Gastroesophageal sphincter (tissue), 4 donors: Measurements from ENCODE around the gene NR2E3. TPM values are rescaled to one million over a fixed set of nuclear protein-coding genes. Genes with fewer than 3 reads are reported as not detected.

Source experiments
- ATAC-seq: fragments of 150-250 bp; one replicate; pipeline ENCODE4 v1.9.1; 2016; ENCODE audit warnings: mild to moderate bottlenecking, moderate library complexity
- H3K27ac ChIP-seq, 4 donors: fragments of 200-600 bp; sonication (generic) in 3 of 4; 1 replicate in 3 of 4; 2 replicates in 1 of 4; pipeline ENCODE4 v1.5.1; 2016 to 2019
- H3K27me3 ChIP-seq: fragments of 200-600 bp; sonication (generic); one replicate; pipeline ENCODE4 v1.5.1; 2019
- H3K36me3 ChIP-seq, 2 donors: fragments of 200-600 bp; sonication (generic); one replicate each; pipeline ENCODE4 v1.5.1; 2019; ENCODE audit warnings: control low read depth in 1 of 2
- H3K4me1 ChIP-seq, 3 donors: fragments of 200-600 bp; sonication (generic); 1 replicate in 2 of 3; 2 replicates in 1 of 3; pipeline ENCODE4 v1.5.1; 2016 to 2019; ENCODE audit warnings: control low read depth in 2 of 3
- H3K4me3 ChIP-seq, 2 donors: fragments of 200-600 bp; sonication (generic); one replicate each; pipeline ENCODE4 v1.5.1; 2019; ENCODE audit warnings: mild to moderate bottlenecking in 1 of 2, moderate library complexity in 1 of 2
- H3K9me3 ChIP-seq, 3 donors: fragments of 200-600 bp; sonication (generic); one replicate each; pipeline ENCODE4 v1.5.1; 2017 to 2019; ENCODE audit warnings: control low read depth in 2 of 3
- EP300 ChIP-seq: sonication (generic); formaldehyde crosslinking; IDR thresholded peaks from one replicate; pipeline ENCODE4 v1.6.1; 2017; ENCODE audit warnings: antibody characterized with exemption, mild to moderate bottlenecking
- POLR2A ChIP-seq, 2 donors: fragments of 450-650 bp; IDR thresholded peaks; one replicate each; pipeline ENCODE4 v1.6.1; 2017; ENCODE audit warnings: antibody characterized with exemption in 2 of 2, mild to moderate bottlenecking in 2 of 2, moderate library complexity in 1 of 2
- POLR2AphosphoS5 ChIP-seq: sonication (generic); formaldehyde crosslinking; IDR thresholded peaks from one replicate; pipeline ENCODE4 v1.6.1; 2017; ENCODE audit warnings: antibody characterized with exemption
- WGBS, 2 donors: methylation state at CpG; one replicate each; pipeline ENCODE4 v1.1.5; 2018; ENCODE audit warnings: low coverage in 1 of 2; 5-methylcytosine and 5-hydroxymethylcytosine counted together
- total RNA-seq, 4 donors: library from RNA; depleted of rRNA; stranded (reverse); fragments of >200 nt; gene quantifications; one replicate each; pipeline ENCODE4 v1.1.0, GENCODE V29; 2016
- TF ChIP-seq, protein P1 (sequence below), 4 experiments: fragments of 200-600 bp in 2 of 4; fragments of 450-650 bp in 2 of 4; sonication (generic) in 1 of 4; IDR thresholded peaks; one replicate each; pipeline ENCODE4 v1.5.1; 2017 to 2019; ENCODE audit warnings: antibody characterized with exemption in 4 of 4, mild to moderate bottlenecking in 2 of 4, moderate library complexity in 2 of 4

Gene NR2E3
- not detected for total RNA-seq

DNA sequence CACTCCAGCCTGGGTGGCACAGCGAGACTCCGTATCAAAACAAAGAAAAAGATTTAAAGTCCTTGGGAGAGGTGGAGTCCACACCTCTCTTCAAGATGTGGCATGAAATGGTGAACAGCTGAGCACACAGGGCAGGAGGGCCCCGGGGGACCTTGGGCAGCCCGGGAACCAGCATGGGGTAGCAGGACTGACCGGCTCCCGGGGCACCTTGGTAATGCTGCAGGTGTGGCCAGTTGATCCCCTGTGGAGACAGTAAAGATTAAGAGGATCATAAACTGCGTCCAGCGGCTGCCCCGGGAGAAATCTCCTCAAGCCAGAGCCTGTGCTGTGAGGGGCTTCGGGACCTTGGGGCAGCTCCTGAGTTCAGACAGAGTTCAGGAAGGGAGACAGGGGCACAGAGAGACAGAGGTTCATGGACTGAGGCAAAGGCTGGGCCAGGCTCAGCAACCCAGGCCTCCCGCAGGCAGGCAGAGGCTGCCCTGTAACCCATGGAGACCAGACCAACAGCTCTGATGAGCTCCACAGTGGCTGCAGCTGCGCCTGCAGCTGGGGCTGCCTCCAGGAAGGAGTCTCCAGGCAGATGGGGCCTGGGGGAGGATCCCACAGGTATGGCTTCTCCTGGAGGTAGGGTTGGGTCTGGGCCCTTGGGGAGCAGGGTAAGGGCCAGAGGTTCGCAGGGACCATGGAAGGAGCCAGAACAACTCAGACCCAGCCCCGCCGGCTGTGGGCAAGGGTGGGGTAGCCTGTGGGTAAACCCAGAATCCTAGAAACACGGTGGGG is at the start of gene NR2E3:
NR2E3 (plus strand) TSS at position 299 of the 780 bp plus-strand sequence; CDS start at position 489, 190 bp downstream.
- Histone ChIP-seq H3K4me3 (no peak within 1 kb of the TSS), H3K27me3 (no peaks in the 10 kb centered on the region), H3K4me1 (peaks cover 0 to 6% (median 0%) of the 10 kb centered on the region in 3 donors), H3K9me3 (no peaks in the 10 kb centered on the region), H3K27ac (no peak within 1 kb of the TSS), H3K36me3 (no peaks in the 10 kb centered on the region)
- 74 to 90% methylated on average over 2 to 8 of the region's 16 CpGs for WGBS, 2 donors
- TF ChIP-seq POLR2A (IDR thresholded peaks at IDR 0.05) (no peak), EP300 (no peak), POLR2AphosphoS5 (no peak)
- TF ChIP-seq, protein P1, sequence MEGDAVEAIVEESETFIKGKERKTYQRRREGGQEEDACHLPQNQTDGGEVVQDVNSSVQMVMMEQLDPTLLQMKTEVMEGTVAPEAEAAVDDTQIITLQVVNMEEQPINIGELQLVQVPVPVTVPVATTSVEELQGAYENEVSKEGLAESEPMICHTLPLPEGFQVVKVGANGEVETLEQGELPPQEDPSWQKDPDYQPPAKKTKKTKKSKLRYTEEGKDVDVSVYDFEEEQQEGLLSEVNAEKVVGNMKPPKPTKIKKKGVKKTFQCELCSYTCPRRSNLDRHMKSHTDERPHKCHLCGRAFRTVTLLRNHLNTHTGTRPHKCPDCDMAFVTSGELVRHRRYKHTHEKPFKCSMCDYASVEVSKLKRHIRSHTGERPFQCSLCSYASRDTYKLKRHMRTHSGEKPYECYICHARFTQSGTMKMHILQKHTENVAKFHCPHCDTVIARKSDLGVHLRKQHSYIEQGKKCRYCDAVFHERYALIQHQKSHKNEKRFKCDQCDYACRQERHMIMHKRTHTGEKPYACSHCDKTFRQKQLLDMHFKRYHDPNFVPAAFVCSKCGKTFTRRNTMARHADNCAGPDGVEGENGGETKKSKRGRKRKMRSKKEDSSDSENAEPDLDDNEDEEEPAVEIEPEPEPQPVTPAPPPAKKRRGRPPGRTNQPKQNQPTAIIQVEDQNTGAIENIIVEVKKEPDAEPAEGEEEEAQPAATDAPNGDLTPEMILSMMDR (IDR thresholded peaks at IDR 0.05): no peak
- no peak for ATAC-seq

DNA sequence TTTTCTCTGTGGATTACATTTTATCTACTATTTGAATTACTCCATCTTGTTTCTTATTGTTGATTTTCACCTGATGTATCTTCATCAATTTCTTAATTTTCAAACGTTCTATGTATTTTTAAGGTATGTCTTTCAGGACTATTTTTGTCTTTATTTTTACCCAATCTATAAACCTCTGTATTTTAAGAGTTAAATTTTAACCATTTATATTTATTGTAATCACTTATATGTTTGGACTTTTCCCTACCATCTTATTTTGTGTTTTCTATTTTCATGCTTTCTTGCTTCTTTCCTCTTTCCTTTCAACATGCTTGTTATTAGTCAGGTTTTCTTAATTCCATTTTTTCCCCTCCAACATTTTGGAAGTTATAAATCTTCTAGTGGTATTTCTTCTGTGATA is 49.5 kb upstream of the NR2E3 start:
- Histone ChIP-seq H3K4me1 (no peaks in the 10 kb centered on the region), H3K27ac (no peak overlapping the region), H3K36me3 (peaks cover 0 to 11% of the 10 kb centered on the region in 2 donors), H3K9me3 (peaks cover 0 to 10% (median 0%) of the 10 kb centered on the region in 3 donors), H3K4me3 (no peak overlapping the region), H3K27me3 (no peaks in the 10 kb centered on the region)
- WGBS, 2 donors: 83 to 89% methylated on average over 1 of the region's 1 CpG
- TF ChIP-seq POLR2AphosphoS5 (no peak), EP300 (no peak), POLR2A (IDR thresholded peaks at IDR 0.05) (no peak)
- TF ChIP-seq, protein P1 (IDR thresholded peaks at IDR 0.05): no peak
- ATAC-seq: no peak

DNA sequence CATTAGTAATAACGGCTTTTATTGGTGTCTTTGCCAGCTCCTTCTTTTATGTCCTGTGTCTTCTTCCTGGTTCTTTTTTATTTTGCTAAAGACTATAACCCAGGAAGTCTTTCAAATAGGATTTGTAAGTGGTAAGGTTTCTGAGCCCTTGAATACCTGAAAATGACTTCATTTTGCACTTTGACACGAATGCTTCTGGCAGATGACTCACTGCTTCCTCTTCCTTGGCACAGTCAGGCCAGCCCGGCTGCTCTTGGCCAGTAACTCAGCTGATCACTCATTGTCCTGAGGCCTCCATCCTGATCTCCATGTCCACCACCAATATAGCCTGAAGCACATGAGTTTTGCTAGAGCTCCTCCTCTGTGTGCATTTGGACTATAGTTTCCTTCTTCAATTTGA is 48.7 kb upstream of the NR2E3 start:
- no peak for TF ChIP-seq EP300
- TF ChIP-seq, protein P1 (IDR thresholded peaks at IDR 0.05): no peak
- TF ChIP-seq POLR2A (IDR thresholded peaks at IDR 0.05): no peak
- TF ChIP-seq POLR2AphosphoS5: no peak
- no peak overlapping the region for H3K4me3 ChIP-seq
- no peaks in the 10 kb centered on the region for H3K4me1 ChIP-seq
- peaks cover 0 to 11% of the 10 kb centered on the region in 2 donors for H3K36me3 ChIP-seq
- peaks cover 0 to 10% (median 0%) of the 10 kb centered on the region in 3 donors for H3K9me3 ChIP-seq
- 32 to 43% methylated on average over 3 of the region's 3 CpGs for WGBS, 2 donors
- H3K27ac ChIP-seq: no peak overlapping the region
- no peaks in the 10 kb centered on the region for H3K27me3 ChIP-seq
- no peak for ATAC-seq

DNA sequence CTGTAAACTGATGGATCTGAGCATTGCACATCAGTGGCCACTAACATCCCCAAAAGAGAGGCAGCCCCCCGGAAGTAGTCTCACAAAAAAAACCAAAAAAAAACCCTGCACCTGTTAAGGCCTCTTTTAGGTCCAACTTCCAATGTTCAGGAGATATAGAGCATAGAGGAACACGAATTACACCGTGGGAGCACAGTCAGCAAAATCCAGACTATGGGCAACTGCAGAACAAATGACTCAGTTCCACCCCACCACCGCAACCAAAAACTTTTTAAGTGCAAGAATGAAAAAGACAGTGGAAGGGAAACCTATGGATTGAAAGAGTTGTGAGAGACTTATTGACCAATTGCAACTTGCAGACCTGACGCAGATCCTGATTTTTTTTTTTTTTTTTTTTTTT is 42.2 kb upstream of the NR2E3 start:
- ATAC-seq: no peak
- no peaks in the 10 kb centered on the region for H3K27me3 ChIP-seq
- peaks cover 0 to 18% of the 10 kb centered on the region in 2 donors for H3K36me3 ChIP-seq
- TF ChIP-seq EP300 (no peak), POLR2A (IDR thresholded peaks at IDR 0.05) (no peak), POLR2AphosphoS5 (no peak)
- TF ChIP-seq, protein P1 (IDR thresholded peaks at IDR 0.05): no peak
- 88 to 90% methylated on average over 5 of the region's 5 CpGs for WGBS, 2 donors
- H3K4me3 ChIP-seq: no peak overlapping the region
- no peak overlapping the region for H3K27ac ChIP-seq
- H3K4me1 ChIP-seq: no peaks in the 10 kb centered on the region
- no peaks in the 10 kb centered on the region for H3K9me3 ChIP-seq
